Stimulated activated naive CD4-positive, alpha-beta T cell treated with Interleukin-2 at 50 U/mL for 16 hours (primary cell): ENCODE data around the gene MSI2.

Source experiments
- DNase-seq: peaks from one replicate; lab custom pipeline; 2025; lab: John Stamatoyannopoulos, UW

The MSI2 gene

DNA sequence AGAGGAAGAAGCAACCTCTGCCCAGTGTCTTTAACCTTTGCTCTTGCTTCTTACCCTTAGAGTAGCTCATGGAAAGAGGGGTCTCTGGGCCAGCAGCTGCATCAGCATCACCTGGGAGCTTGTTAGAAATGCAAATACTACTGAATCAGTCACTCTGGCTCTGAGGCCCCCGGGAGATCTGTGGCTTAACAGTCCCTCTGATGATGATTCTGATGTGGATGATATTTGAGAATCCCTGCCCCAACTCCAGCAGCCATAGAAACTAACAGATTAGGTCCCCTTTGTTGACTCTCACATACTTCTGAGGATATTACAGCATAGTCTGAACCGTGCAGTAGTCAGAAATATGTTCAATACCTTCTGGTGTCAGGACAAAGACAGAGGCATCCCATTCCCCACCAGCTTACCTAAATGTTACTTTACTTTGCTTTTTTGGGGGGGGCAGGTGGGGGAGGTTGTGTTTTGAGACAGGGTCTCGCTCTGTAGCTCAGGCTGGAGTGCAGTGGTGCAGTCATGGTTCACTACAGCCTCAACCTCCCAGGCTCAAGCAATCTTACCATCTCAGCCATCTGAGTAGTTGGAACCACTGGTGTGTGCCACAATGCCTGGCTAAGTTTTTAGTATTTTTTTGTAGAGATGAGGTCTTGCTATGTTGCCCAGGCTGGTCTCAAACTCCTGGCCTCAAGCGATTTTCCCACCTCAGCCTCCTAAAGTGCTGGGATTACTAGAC lies 268.7 kb downstream of the MSI2 start:
- DNase-seq: no peak

DNA sequence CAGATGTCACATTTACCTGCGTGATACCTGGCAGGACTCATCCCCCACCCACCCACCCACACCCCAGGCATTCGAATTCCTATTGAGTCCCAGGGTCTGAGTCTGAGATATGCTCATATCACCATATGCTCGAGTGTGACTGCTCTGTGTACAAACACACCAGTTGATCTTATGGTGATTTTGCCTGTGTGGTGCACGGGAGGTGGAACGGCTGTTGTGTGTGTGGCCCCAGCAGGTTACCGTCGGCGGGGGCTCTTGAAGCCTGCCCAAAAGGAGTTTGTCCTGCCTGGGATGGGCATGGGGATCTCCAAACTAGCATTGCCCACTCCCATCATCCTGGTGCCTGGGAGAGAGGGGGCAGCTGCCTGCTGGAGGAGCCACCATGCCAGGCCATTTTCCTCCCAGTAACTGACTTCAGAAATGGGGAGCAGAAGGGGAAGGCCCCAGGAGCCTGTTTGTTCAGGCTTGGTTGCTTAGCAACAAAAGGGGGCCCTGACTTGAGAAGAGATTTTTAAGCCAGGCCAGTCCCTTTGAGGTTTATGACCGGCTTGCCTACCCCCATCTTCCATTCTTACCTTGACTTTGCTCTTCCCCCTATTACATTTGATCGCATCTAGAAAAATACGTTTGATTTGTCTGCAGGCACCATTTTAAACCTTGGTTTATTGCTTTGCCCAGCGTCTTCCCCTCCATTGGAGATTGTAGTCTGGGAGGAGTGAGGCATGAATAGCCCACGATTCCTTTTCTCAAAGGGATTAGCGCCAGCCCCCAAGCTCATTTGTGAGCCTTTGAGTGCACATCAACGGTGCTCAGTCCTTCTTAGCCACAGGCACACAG lies 271.1 kb downstream of the MSI2 start:
- no peak for DNase-seq

DNA sequence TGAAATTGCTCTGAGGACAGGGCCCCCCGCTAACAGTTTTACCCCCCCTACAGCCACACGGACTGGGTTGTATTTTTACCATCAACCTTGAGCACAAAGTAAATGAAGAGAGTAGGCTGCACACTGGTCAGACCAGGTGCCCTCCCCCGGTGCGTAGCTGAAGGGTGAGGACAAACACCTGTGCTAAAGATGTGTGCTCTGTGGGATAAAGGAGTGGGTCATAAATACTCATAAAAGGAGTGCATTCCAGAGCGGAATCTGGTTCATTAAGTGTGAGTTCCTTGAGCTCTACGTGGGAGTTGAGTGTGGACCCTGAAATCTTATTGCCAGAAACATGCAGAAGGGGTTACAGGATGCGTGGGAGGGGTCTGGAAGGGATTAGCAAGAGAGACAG lies 271.7 kb downstream of the MSI2 start:
- no peak for DNase-seq

DNA sequence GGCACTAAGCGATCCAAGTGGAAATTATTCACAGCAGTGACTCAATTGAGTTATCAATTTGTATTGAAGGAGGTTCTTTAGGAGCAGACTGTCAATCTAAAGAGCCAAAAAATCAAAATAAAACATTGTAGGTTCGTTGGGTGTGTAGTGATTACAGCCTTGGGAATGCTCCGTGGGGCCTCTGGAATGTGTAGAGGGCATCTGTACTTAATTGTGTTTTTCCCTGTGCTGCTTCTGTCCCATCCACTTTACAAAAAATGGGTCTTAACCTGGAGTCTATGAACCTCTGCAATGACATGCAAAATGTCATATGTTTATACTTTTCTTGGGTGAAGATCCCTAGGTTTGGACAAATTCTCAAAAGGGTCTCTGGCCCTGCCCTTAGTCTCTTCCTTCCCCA lies 273.7 kb downstream of the MSI2 start:
- no peak for DNase-seq

DNA sequence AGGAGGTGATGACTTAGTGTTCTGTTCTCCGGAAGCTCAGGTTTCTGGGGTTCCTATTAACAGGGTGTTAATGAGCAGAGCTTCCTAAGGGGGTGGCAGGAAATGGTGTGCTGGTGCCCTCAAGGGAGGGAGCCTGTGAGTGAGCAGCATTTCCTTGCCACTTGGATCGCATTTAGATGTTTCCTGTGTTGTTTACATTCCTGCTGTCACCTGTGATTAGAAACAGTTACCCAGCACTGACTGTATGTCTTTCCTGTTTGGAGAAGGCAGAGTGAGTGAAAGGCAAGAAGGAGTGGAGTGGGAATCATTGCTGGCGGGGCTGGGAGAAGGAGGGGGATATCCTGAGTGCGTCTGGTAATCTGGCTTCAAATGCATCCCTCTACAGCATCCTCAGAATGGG lies 274.2 kb downstream of the MSI2 start:
- no peak for DNase-seq

DNA sequence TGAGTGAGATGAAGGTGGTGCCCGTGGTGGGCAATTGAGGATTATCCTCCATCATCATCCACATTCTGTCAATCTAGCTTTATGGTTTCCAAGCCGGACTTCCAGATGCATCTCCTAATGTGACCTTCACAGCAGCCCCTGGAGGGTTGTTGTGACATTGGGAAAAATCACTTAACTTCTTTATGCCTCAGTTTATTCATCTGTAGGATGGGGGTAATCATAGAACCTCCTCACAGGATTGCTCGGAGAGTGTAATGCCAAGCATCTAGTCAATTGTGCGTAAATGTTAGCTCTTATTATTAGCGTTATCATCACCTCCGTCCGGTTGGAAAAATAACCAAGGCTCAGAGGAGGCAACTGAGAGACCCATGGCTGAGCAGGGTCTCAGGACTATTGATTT lies 274.8 kb downstream of the MSI2 start:
- no peak for DNase-seq

DNA sequence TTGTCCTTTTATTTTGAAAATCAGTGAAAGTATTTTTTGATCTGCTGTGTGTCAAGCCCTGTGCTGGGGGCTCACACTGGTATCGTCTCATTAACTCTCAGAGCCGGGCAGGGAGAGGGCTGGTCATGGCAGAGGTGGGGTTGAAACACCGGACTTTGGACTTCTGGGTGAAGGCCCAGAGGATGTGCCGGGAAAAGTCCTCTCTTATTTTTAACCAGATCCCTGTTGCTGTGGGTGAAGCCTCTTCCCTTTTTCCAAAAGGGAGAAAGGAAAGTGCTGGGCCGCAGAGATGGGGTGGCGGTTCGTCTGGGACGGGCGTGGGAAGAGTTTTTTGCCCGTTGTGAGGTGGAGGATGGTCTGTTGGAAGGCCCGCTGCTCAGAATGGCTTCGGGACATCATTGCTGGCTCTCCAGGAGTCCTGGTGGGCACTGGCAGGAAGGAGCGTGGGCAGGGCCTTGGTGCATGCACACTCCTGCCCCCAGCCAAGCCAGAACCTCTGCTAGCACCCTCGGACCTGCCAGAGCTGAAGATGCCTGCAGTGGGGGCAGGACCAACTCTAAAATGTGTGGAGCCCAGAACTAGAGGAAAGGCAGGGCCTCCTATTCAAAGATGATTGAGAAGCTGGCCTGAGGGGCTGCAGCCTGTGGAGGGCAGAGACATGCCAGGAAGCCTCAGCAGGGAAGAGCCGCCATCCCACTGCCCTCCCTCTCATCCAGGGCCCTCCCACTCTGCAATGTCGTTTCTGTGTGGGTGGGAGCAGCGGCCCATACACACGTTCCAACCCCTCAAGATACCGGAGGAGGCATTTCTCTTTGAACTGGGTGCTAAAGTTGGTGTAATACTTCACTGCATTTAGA lies 275.6 kb downstream of the MSI2 start:
- no peak for DNase-seq

DNA sequence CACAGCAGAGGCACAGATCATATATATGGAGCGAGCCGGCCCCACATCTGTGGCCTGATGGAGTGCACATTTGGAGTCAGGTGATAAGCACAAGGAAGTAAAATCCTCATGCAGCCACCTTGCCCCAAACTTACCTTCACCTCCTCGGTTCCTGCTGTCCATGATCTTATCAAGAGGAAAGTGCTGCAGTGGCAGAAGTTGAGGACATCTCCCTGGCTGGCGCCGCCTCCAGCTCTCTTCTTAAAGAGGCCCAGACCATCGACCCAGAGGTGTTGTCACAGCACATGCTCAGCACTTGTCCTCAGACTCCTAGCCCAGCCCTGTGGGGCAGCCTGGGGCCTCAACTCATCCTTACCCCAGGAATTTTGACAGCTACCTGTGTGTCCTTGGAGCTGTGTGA lies 276.2 kb downstream of the MSI2 start:
- no peak for DNase-seq

DNA sequence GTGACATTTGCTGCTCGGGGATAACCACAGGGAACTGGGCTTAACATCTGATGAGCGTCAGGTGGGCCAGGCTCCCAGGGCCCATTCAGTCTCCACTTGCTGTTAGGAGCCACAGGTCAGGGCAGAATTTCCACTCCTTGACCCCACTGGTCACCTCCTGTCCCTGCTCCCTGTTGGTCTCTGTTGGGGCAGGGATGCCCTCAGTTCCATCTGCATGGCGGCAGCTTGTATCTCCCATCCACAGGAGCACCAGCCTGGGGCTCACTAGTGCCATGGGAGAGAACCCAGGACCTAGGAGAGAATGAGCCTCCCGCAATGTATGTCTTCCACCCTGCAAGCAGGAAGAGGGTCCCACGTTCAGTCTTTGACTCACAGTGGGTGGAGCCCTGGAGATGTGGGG lies 276.6 kb downstream of the MSI2 start:
- DNase-seq: no peak

DNA sequence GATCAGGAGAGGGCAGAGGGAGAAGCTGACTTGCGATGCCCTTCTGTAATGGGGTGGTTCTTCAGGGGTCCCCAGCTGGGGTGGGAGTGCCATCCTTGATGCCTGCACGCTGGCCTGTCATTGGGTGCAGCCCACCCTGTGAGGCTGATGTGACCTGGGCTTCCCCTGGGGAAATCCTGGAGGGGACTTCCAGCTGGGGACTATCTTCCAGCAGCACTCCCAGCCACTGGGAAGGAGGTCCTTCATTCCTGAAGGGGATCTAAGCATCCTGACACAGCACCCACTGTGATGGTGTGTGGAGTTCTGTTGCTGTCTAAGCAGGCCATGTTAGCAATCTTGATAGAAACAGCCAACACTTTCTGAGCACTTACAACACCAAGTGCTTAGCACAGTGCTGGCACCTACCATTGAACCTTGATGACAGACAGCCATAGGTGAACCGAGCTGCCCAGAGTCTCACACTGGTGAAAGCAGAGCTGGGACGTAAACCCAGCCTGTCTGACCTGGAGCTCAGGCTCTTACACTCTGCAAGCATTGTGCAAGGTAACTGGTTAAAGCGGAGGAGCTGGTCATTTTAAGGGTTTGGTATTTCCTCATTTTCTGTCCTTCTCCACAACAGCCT lies 277.5 kb downstream of the MSI2 start:
- no peak for DNase-seq

DNA sequence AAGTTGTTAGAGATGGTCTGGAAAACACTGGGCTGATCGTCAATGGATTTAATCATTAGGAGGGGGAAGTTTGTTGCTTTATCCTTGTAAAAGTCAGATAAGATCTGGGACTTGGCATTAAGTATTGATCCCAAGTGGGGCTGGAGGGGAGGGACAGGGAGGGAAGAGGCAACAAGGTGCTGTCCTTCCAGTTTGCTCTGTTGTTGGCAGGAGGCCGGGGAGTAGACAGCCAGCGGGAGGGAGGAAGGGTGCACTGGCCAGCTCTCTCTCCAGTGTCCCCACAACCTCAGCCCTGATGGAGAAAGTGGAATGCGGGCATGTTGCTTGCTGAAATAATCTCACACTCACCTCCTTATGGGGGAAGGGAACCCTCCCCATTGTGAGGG lies 278.5 kb downstream of the MSI2 start:
- no peak for DNase-seq

DNA sequence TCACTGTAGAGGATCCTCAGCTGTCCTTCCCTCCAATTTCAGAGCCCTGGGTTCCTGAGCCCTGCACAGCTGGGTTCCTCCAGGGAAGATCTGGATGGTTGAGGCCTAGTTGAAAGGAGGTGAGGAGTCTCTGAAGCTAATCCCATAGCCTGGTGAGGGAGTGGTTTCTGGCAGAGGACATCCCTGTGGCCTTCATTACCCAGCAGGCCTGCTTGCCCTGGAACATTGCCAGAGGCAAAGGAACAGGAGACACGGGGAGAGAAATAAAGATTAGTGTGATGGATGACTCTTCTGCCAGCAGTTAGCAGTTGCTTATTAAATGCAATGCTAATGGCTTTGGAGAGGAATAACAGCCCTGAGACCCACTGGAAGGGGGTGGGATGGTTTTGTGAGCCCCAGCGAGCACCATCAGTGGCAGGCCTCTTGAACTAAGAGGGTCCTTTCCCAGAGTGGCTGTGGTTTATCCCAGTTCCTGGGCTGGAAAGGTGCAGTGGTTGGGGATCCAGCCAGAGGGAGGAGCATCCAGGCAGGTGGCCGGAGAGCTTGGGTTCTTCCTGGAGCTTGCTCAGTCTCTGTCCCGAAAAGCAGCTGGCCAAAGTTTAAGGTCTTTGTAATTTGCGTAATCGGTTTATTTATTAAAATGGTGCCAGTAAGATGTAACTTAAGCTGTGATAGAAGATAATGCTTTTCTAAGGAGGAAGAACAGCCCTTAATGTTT lies 279.1 kb downstream of the MSI2 start:
- no peak for DNase-seq

DNA sequence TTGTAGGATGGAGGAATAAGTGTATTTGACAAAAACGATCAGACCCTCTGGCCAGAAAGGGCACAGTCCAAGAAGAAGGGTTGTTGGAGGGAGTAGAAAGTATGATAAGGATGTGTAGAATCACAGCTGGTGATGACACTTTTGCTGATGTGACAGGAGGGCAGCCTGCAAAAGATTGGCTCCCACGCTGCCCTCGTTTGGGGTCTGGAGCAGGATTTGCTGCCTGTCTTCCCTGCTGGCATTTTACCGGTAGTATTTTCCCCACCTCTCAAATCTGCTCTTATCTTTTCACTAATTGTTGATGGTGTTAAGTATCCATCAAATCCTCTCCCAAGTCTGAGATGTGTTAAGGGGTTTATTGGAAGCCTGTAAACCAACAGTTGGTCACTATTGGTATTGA lies 280.0 kb downstream of the MSI2 start:
- no peak for DNase-seq

DNA sequence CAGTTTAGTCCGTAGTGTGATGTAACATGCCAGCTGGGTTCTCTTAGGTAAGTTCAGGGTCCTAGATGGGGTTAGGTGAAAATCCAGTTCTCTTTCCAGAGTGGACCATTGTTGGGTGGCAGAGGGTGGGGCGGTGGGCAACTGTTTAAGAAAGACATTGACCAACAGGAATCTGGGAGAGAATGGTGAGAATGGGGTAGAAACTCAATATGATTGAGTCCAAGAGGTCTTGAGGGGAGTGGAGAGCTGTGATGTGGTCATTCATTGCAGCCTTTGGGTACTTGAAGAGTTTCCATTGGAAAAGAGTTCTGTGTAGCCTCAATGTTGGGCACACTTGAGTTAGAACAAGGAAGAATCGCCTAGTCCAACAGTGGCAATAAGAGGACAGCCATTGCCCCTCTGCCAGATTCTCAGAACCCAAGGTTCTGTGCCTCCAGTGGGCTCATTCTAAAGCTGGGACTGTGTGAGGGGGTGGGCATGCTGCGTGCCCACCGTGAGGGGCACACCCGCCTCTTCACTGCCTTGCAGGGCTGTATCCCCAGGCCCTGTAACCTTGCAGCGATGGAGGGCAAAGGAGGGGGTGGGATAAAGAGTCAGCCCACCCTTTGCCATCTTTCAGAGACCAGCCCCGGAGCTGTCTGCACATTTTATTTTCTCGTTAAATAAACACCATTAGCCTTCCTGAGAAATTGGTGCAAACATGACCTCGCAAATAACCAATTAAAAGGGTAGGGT lies 280.6 kb downstream of the MSI2 start:
- DNase-seq: no peak

DNA sequence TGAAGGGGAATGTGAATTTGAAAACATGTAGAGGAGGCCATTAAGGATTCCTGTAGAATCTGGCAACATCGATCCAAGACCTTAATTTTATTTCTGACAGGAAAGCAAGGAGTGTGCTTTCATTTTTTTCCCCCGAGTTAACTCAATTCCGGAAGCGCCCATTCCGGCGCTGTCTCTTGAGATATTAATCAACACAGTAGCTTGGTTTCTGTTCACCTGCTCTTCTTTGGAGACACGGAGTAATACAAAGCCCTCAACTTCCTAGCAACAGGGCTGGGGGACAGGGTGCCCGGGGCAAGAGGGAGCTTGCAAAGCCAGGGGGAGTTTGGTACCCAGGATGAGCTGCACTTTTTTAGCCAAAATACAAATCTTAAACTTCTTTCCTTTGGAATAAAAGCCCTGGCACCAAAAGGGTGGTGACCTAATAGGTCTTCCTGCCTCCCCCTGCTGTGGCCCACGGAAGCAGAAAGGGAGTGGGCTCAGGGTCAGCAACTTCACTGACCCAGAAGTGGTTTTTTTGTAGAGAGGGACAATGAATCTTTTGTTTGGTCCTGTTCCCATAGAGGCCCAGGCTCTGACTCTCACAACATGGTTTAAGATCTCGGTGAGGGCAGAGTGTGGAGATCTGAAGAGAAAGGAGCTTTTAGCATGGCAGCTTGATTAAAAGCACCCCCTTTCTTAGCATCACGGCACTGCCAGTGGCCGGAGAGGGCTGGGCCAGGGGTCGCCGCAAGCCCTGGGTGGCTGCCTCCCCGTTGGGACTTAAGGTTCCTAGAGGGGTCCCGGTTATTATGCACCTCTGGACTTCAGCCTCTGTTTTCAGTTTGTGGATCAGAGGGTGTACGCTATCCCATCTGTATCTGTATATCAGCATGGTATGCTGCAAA lies 281.4 kb downstream of the MSI2 start:
- DNase-seq: no peak

DNA sequence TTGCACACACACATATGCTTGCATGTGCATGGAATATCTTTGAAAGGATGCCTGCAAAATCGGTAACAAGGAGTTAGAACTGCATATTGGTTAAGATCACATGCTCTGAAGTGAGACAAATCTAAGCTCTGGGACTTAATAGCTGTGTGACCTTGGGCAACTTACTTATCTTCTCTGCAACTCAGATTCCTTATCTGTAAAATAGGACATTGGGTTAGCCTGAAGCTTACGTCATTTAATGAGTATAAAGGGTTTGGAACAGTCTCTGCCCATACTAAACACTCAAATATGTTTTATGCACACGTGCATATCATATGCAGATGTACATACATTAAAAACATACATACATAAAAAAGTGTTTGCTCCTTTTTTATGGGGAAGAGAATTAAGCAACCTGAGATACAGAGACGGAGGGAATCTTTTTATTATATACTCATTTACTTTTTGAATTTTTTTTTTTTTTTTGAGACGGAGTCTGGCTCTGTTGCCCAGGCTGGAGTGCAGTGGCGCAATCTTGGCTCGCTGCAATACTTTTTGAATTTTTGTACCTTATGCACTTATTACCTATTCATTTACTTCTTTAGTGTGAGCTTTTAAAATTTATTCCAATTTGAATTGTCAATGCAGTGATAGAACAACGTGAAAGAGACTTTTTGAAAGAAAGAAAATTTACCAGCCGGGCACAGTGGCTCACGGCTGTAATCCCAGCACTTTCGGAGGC lies 282.6 kb downstream of the MSI2 start:
- DNase-seq: no peak

DNA sequence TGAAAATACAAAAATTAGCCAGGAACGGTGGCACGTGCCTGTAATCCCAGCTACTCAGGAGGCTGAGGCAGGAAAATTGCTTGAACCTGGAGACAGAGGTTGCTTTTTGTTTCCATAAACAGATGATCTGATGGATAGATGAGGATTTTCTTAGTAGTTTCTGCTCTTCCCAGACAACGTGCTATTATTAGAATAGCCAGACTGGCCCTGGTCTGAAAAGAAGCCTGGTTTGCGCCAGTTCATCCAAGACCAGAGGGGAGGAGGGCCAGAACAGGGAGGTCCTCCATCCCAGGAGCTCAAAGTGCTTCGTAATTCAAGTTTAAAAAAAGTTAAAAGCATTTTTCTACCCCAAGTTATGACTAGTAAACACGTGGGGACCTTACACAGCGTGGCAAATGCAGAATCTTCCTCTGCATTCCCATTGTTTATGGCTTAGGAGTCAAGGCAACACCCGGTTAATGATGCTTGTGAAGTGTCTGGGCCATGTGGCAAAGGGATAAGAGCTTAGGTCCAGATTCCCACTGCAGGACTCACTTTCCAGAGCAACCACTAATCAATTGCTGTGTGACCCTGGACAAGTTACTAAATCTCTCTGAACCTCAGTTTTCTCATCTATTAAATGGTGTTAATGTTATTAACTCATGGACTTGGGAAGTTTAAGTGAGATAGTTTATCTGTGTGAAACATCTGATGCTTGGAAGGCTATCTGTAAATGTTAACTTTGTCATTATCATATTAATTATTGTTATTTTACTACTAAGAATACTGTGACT lies 283.4 kb downstream of the MSI2 start:
- no peak for DNase-seq

DNA sequence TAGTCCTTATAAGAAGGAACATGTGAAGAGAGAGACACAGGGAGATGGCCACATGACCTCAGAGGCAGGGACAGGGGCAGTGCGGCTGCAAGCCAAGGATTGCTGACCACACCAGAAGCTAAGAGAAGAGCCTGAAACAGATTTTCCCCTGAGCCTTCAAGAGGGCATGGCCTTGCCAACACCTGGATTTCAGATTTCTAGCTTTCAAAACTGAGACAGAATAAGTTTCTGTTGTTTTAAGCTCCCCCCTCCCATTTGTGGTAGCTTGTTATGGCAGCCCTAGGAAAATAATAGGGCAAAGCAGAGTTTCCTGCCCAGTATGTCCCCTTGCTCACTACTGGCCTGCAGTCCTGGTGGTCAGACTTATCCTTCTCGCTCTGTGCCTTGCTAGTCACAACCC lies 284.3 kb downstream of the MSI2 start:
- no peak for DNase-seq
